Cardiac muscle cell (in vitro differentiated cells and primary cell): ENCODE results near the gene ERC1. TPM values are rescaled to one million over a fixed set of nuclear protein-coding genes. Genes with fewer than 3 reads are reported as not detected.

ENCODE experiments used
- DNase-seq, 2 donors: peaks; one replicate each; pipeline versions ENCODE4 v3.0.0 to v3.0.0-alpha.2; 2010 to 2017; ENCODE audit warnings: low read depth in 1 of 2, low spot score in 1 of 2
- H3K27ac ChIP-seq: fragments of 200-600 bp; sonication (generic); 2 replicates; pipeline ENCODE4 v1.5.1; 2016
- H3K27me3 ChIP-seq: fragments of 200-600 bp; sonication (generic); 2 replicates; pipeline ENCODE4 v1.6.0; 2016; ENCODE audit warnings: control low read depth
- H3K36me3 ChIP-seq: fragments of 200-600 bp; sonication (generic); 2 replicates; pipeline ENCODE4 v1.5.1; 2016; ENCODE audit warnings: control low read depth
- H3K4me1 ChIP-seq: fragments of 200-600 bp; sonication (generic); 2 replicates; pipeline ENCODE4 v1.8.1; 2017; ENCODE audit warnings: low read depth, mild to moderate bottlenecking, mixed run types
- H3K4me3 ChIP-seq: fragments of 200-600 bp; sonication (generic); 2 replicates; pipeline ENCODE4 v1.5.1; 2016; ENCODE audit warnings: mild to moderate bottlenecking
- H3K9me3 ChIP-seq: fragments of 200-600 bp; sonication (generic); 2 replicates; pipeline ENCODE4 v1.5.1; 2017; ENCODE audit warnings: low read depth, mild to moderate bottlenecking, control low read depth
- polyA plus RNA-seq: library from polyadenylated mRNA; unstranded; fragments of >200 nt; fragmentation: Nextera tagmentation; extraction: Ambion mirVana; gene quantifications from 2 replicates; pipeline ENCODE4 v1.2.1, GENCODE V29; 2016
- total RNA-seq: library from RNA; depleted of rRNA; stranded (reverse); fragments of >200 nt; gene quantifications from 2 replicates; pipeline ENCODE4 v1.2.3, GENCODE V29; 2016
- TF ChIP-seq, protein P1 (sequence below): IDR thresholded peaks from 2 replicates; pipeline ENCODE4 v1.5.1; 2012; ENCODE audit warnings: low read depth, mild to moderate bottlenecking, low read length

Gene ERC1
- total and polyA plus RNA-seq, 2 experiments from 2014 or later: 34.1 to 46.3 TPM

GRCh38 chr12:1510056-1510812 is 519.2 kb downstream of the ERC1 start:
- peak overlapping the region; percentile 53 for H3K27ac ChIP-seq

GRCh38 chr12:1515010-1515409 is 524.0 kb downstream of the ERC1 start:
- Histone ChIP-seq H3K4me3 (no peak overlapping the region), H3K4me1 (peaks cover 21% of the 10 kb centered on the region), H3K36me3 (no peaks in the 10 kb centered on the region), H3K9me3 (no peaks in the 10 kb centered on the region), H3K27me3 (no peaks in the 10 kb centered on the region), H3K27ac (no peak overlapping the region)
- TF ChIP-seq, protein P1, sequence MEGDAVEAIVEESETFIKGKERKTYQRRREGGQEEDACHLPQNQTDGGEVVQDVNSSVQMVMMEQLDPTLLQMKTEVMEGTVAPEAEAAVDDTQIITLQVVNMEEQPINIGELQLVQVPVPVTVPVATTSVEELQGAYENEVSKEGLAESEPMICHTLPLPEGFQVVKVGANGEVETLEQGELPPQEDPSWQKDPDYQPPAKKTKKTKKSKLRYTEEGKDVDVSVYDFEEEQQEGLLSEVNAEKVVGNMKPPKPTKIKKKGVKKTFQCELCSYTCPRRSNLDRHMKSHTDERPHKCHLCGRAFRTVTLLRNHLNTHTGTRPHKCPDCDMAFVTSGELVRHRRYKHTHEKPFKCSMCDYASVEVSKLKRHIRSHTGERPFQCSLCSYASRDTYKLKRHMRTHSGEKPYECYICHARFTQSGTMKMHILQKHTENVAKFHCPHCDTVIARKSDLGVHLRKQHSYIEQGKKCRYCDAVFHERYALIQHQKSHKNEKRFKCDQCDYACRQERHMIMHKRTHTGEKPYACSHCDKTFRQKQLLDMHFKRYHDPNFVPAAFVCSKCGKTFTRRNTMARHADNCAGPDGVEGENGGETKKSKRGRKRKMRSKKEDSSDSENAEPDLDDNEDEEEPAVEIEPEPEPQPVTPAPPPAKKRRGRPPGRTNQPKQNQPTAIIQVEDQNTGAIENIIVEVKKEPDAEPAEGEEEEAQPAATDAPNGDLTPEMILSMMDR: no peak
- DNase-seq: no peak

More at GRCh38 chr12:1510056-1510812, 519.2 kb downstream of the ERC1 start:
- DNase-seq: no peak
- no peaks in the 10 kb centered on the region for H3K27me3 ChIP-seq
- TF ChIP-seq, protein P1: no peak
- H3K36me3 ChIP-seq: no peaks in the 10 kb centered on the region
- H3K9me3 ChIP-seq: no peaks in the 10 kb centered on the region
- no peak overlapping the region for H3K4me3 ChIP-seq
- H3K4me1 ChIP-seq: no peaks in the 10 kb centered on the region

DNA sequence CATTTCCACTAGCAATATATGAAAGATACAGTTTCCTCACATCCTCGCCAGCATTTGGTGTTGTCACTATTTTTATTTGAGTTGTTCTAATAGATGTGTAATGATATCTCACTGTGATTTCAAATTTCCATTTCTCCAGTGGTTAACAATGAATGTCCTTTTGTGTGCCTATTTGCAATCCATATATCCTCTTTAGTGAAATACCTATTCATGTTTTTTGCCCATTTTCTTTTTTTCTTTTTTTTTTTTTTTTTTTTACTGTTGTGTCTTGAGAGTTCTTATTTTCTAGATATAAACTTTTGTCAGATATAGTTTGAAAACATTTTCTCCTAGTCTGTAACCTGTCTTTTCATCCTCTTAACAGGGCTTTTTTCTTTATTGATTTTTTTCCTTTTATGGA is 524.4 kb downstream of the ERC1 start:
- TF ChIP-seq, protein P1: no peak
- H3K4me3 ChIP-seq: no peak overlapping the region
- DNase-seq: no peak
- no peaks in the 10 kb centered on the region for H3K27me3 ChIP-seq
- peaks cover 21% of the 10 kb centered on the region for H3K4me1 ChIP-seq
- H3K27ac ChIP-seq: no peak overlapping the region
- H3K36me3 ChIP-seq: no peaks in the 10 kb centered on the region
- no peaks in the 10 kb centered on the region for H3K9me3 ChIP-seq

DNA sequence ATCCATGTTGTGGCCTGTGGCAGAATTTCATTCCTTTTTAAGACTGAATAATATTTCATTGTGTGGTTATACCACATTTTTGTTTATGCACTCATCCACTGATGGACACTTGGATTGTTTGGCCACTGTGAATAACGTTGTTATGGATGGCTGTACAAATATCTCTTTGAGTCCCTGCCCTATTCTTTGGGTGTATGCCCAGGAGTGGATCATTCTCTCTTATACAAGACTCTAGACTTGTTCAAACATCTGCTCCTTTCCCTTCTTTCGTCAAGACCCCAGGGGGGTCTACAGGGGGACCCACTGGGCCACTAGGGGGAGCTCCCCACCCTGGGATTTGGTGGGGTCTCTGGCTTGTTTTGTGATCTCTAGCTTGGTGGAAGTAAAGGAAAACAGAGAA is 526.0 kb downstream of the ERC1 start:
- Histone ChIP-seq H3K9me3 (no peaks in the 10 kb centered on the region), H3K27me3 (no peaks in the 10 kb centered on the region), H3K36me3 (no peaks in the 10 kb centered on the region), H3K4me3 (no peak overlapping the region), H3K27ac (no peak overlapping the region), H3K4me1 (peaks cover 21% of the 10 kb centered on the region)
- TF ChIP-seq, protein P1: peak; percentile 49
- peak; percentile 54 to 55 for DNase-seq

DNA sequence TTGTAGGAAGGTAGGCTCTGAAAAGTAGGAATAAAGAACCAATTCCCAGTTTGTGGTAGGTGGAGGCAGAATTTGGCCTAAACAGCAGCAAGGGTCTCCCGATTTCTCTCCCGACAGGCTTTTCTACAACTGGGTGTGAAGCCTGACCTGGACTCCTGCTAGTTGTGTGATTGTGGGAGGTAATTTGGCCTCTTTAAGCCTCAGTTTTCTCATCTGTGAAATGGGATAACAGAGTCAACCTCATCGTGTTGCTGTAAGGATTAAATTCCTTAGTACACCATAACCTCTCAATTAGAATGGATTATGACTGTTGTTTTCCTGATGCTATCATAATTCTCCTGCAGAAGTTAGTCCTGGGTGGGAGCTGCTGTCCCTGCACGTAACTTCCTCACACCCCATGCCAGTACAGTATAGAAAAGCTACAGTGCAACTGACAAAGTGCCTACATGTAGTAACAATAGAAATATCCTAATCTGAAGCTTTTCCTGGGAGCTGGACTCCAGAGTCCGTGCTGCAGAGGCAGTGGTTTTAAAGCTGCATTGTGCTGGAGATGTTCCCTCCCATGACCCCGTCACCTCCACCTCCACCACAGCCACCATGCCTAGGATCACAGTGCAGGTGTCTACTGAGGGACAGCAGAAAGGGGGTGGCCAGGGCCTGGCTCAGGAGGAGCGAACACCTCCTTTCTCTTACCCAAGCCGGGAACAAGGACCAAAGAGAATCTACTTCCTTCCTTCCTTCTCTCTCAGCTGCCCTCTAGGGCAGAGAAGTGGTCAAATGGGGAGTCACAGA is 526.9 kb downstream of the ERC1 start:
- Histone ChIP-seq H3K4me3 (no peak overlapping the region), H3K27me3 (no peaks in the 10 kb centered on the region), H3K4me1 (peaks cover 22% of the 10 kb centered on the region), H3K9me3 (no peaks in the 10 kb centered on the region), H3K27ac (peak overlapping the region; percentile 59), H3K36me3 (no peaks in the 10 kb centered on the region)
- no peak for DNase-seq
- TF ChIP-seq, protein P1: no peak
